Measurements from ENCODE around the gene GOLGA6D. TPM values are rescaled to one million over a fixed set of nuclear protein-coding genes. Genes with fewer than 3 reads are reported as not detected.
"Not testable (repeated sequence)": the region's sequence is repeated elsewhere in the genome, so short reads cannot be mapped to it uniquely, and the experiment has no call there.

Gene GOLGA6D
- total RNA-seq, 1 donor from 2014 or later, result not detected

GRCh38 chr15:75307778-75308390, 25.2 kb downstream of the GOLGA6D start:
- Mint-ChIP-seq H3K27ac (ENCODE audit: unreplicated experiment) (no peak overlapping the region), H3K4me1 (ENCODE audit: unreplicated experiment) (peaks cover 7% of the 10 kb centered on the region), H3K36me3 (ENCODE audit: unreplicated experiment) (no peaks in the 10 kb centered on the region), H3K27me3 (ENCODE audit: unreplicated experiment) (peaks cover 70% of the 10 kb centered on the region), H3K4me3 (ENCODE audit: unreplicated experiment) (no peak overlapping the region), H3K9me3 (ENCODE audit: unreplicated experiment) (no peaks in the 10 kb centered on the region)
- no peak for DNase-seq (ENCODE audit: extremely low spot score, unreplicated experiment)
- peak; percentile 47 for TF ChIP-seq CTCF (IDR thresholded peaks at IDR 0.05)

- no peaks in the 10 kb centered on the region for H3K36me3 Mint-ChIP-seq (ENCODE audit: unreplicated experiment)
- no peak for TF ChIP-seq CTCF (IDR thresholded peaks at IDR 0.05)
- no peak for DNase-seq (ENCODE audit: extremely low spot score, unreplicated experiment)
- no peak overlapping the region for H3K27ac Mint-ChIP-seq (ENCODE audit: unreplicated experiment)
- H3K4me1 Mint-ChIP-seq (ENCODE audit: unreplicated experiment), result peaks cover 7% of the 10 kb centered on the region
- no peaks in the 10 kb centered on the region for H3K9me3 Mint-ChIP-seq (ENCODE audit: unreplicated experiment)
- no peak overlapping the region for H3K4me3 Mint-ChIP-seq (ENCODE audit: unreplicated experiment)
- H3K27me3 Mint-ChIP-seq (ENCODE audit: unreplicated experiment), result peaks cover 56% of the 10 kb centered on the region
Measured at GRCh38 chr15:75309711-75310110, 27.1 kb downstream of the GOLGA6D start.

GRCh38 chr15:75312548-75312947, 29.9 kb downstream of the GOLGA6D start:
- DNase-seq (ENCODE audit: extremely low spot score, unreplicated experiment); H3K36me3 Mint-ChIP-seq (ENCODE audit: unreplicated experiment); H3K4me1 Mint-ChIP-seq (ENCODE audit: unreplicated experiment); H3K9me3 Mint-ChIP-seq (ENCODE audit: unreplicated experiment); H3K27ac Mint-ChIP-seq (ENCODE audit: unreplicated experiment); H3K4me3 Mint-ChIP-seq (ENCODE audit: unreplicated experiment): not testable (repeated sequence)
- peaks cover 35% of the 10 kb centered on the region for H3K27me3 Mint-ChIP-seq (ENCODE audit: unreplicated experiment)

GRCh38 chr15:75313116-75313845, 30.6 kb downstream of the GOLGA6D start:
- no peak overlapping the region for H3K4me3 Mint-ChIP-seq (ENCODE audit: unreplicated experiment)
- peaks cover 31% of the 10 kb centered on the region for H3K27me3 Mint-ChIP-seq (ENCODE audit: unreplicated experiment)
- peaks cover 7% of the 10 kb centered on the region for H3K4me1 Mint-ChIP-seq (ENCODE audit: unreplicated experiment)
- DNase-seq (ENCODE audit: extremely low spot score, unreplicated experiment), result no peak
- H3K36me3 Mint-ChIP-seq (ENCODE audit: unreplicated experiment), result no peaks in the 10 kb centered on the region
- H3K9me3 Mint-ChIP-seq (ENCODE audit: unreplicated experiment), result no peaks in the 10 kb centered on the region
- no peak for TF ChIP-seq CTCF (IDR thresholded peaks at IDR 0.05)
- H3K27ac Mint-ChIP-seq (ENCODE audit: unreplicated experiment), result no peak overlapping the region

- no peak for TF ChIP-seq CTCF (IDR thresholded peaks at IDR 0.05)
- Mint-ChIP-seq H3K27ac (ENCODE audit: unreplicated experiment) (no peak overlapping the region), H3K9me3 (ENCODE audit: unreplicated experiment) (no peaks in the 10 kb centered on the region), H3K36me3 (ENCODE audit: unreplicated experiment) (no peaks in the 10 kb centered on the region), H3K27me3 (ENCODE audit: unreplicated experiment) (peaks cover 34% of the 10 kb centered on the region), H3K4me1 (ENCODE audit: unreplicated experiment) (peaks cover 3% of the 10 kb centered on the region), H3K4me3 (ENCODE audit: unreplicated experiment) (no peak overlapping the region)
- no peak for DNase-seq (ENCODE audit: extremely low spot score, unreplicated experiment)
Measured at GRCh38 chr15:75314552-75315290, 32.1 kb downstream of the GOLGA6D start.

- peaks cover 51% of the 10 kb centered on the region for H3K27me3 Mint-ChIP-seq (ENCODE audit: unreplicated experiment)
- DNase-seq (ENCODE audit: extremely low spot score, unreplicated experiment); H3K4me3 Mint-ChIP-seq (ENCODE audit: unreplicated experiment); H3K27ac Mint-ChIP-seq (ENCODE audit: unreplicated experiment); H3K36me3 Mint-ChIP-seq (ENCODE audit: unreplicated experiment); H3K9me3 Mint-ChIP-seq (ENCODE audit: unreplicated experiment); H3K4me1 Mint-ChIP-seq (ENCODE audit: unreplicated experiment): not testable (repeated sequence)
Measured at GRCh38 chr15:75319231-75319897, 36.7 kb downstream of the GOLGA6D start.
